ENCODE measurements around the gene ZNF674.

DNA sequence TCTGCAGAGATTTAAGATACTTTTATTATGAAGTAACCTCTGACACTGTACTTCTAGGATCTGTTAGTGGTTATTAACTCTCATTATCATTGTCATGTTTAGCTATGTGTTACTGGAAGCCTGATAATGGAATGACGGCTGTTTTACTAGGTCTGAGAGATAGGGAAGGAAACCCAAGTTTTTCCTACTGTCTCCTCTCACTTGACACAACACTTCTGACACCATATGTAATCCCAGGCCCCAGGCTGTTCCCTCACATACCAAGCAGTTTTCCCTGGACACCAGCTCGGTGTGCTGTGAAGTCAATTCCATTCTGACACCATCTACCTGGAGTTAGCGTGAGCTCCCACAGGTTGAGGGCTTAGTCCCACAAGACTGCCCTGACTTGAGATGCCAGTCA, 85.6 kb downstream of the ZNF674 start:
- no peak for TF ChIP-seq POLR2AphosphoS5 (IDR thresholded peaks at IDR 0.05; ENCODE audit: borderline replicate concordance, low read depth, low read length)
- TF ChIP-seq EZH2 (IDR thresholded peaks at IDR 0.05) = no peak
- TF ChIP-seq FOXP2 (optimal IDR thresholded peaks at IDR 0.05; ENCODE audit: control extremely low read depth, extremely low read length, insufficient read depth) = no peak
